ENCODE measurements around the gene PTCD1. TPM values are rescaled to one million over a fixed set of nuclear protein-coding genes. Genes with fewer than 3 reads are reported as not detected.
"Not testable (repeated sequence)": the region's sequence is repeated elsewhere in the genome, so short reads cannot be mapped to it uniquely, and the experiment has no call there.

Gene PTCD1
- total and polyA plus RNA-seq, 4 donors = 2.8 to 6.8 (median 3.9) TPM

GRCh38 chr7:99419323-99420021 is 19.1 kb downstream of the PTCD1 start:
- Histone ChIP-seq H3K27me3 (ENCODE audit: control insufficient read depth in 3 of 3, insufficient read depth in 3 of 3, low read length in 2 of 3) (no peaks in the 10 kb centered on the region), H3K27ac (ENCODE audit: low read depth in 1 of 2, low read length in 1 of 2) (no peak overlapping the region), H3K36me3 (ENCODE audit: control insufficient read depth in 4 of 4, insufficient read depth in 4 of 4, low read length in 4 of 4) (peaks cover 22 to 63% (median 39%) of the 10 kb centered on the region in 4 donors), H3K9me3 (ENCODE audit: control insufficient read depth in 4 of 4, insufficient read depth in 3 of 4, low read length in 3 of 4) (no peaks in the 10 kb centered on the region), H3K4me1 (ENCODE audit: control insufficient read depth in 5 of 5, insufficient read depth in 5 of 5, low read length in 5 of 5) (no peaks in the 10 kb centered on the region), H3K4me3 (no peak overlapping the region), H3K9ac (ENCODE audit: insufficient read depth in 1 of 2, low read length in 2 of 2) (no peak overlapping the region)
- ATAC-seq (ENCODE audit: insufficient read depth, low FRiP score) (no peak), DNase-seq (no peak)
- 93 to 94% methylated on average over 29 of the region's 29 CpGs for WGBS, 2 donors
- TF ChIP-seq, protein P1, sequence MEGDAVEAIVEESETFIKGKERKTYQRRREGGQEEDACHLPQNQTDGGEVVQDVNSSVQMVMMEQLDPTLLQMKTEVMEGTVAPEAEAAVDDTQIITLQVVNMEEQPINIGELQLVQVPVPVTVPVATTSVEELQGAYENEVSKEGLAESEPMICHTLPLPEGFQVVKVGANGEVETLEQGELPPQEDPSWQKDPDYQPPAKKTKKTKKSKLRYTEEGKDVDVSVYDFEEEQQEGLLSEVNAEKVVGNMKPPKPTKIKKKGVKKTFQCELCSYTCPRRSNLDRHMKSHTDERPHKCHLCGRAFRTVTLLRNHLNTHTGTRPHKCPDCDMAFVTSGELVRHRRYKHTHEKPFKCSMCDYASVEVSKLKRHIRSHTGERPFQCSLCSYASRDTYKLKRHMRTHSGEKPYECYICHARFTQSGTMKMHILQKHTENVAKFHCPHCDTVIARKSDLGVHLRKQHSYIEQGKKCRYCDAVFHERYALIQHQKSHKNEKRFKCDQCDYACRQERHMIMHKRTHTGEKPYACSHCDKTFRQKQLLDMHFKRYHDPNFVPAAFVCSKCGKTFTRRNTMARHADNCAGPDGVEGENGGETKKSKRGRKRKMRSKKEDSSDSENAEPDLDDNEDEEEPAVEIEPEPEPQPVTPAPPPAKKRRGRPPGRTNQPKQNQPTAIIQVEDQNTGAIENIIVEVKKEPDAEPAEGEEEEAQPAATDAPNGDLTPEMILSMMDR (IDR thresholded peaks at IDR 0.05; ENCODE audit: control extremely low read depth, extremely low read depth) = no peak

DNA sequence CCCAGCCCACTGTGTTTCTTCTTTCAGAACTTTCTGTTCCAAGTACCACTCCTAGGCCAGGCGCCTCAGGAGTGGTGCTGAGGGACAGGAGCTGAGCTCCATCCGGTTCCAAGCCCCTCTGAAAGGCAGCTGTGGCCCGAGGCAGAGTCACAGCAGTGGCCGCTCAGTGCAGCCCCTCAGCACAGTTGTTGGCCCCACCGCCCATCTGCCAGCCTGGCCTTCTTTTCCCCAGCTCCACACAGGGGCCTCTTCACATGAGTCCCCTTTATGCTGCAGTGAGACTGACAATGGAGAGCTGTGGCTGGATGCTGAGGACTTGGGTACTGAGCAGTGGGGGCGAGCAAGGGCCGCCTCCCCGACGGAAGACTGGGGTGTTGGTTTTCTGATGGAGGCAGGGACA is 20.3 kb downstream of the PTCD1 start:
- Histone ChIP-seq H3K4me1 (ENCODE audit: control insufficient read depth in 5 of 5, insufficient read depth in 5 of 5, low read length in 5 of 5) (no peaks in the 10 kb centered on the region), H3K27me3 (ENCODE audit: control insufficient read depth in 3 of 3, insufficient read depth in 3 of 3, low read length in 2 of 3) (no peaks in the 10 kb centered on the region), H3K9ac (ENCODE audit: insufficient read depth in 1 of 2, low read length in 2 of 2) (no peak overlapping the region), H3K36me3 (ENCODE audit: control insufficient read depth in 4 of 4, insufficient read depth in 4 of 4, low read length in 4 of 4) (peaks cover 29 to 56% (median 35%) of the 10 kb centered on the region in 4 donors), H3K4me3 (no peak overlapping the region), H3K27ac (ENCODE audit: low read depth in 1 of 2, low read length in 1 of 2) (no peak overlapping the region), H3K9me3 (ENCODE audit: control insufficient read depth in 4 of 4, insufficient read depth in 3 of 4, low read length in 3 of 4) (no peaks in the 10 kb centered on the region)
- 95 to 96% methylated on average over 9 of the region's 9 CpGs for WGBS, 2 donors
- no peak for ATAC-seq (ENCODE audit: insufficient read depth, low FRiP score)
- no peak for DNase-seq
- TF ChIP-seq, protein P1 (IDR thresholded peaks at IDR 0.05; ENCODE audit: control extremely low read depth, extremely low read depth) = no peak

- peaks cover 40 to 64% (median 42%) of the 10 kb centered on the region in 4 donors for H3K36me3 ChIP-seq (ENCODE audit: control insufficient read depth in 4 of 4, insufficient read depth in 4 of 4, low read length in 4 of 4)
- ATAC-seq (ENCODE audit: insufficient read depth, low FRiP score); H3K9me3 ChIP-seq (ENCODE audit: control insufficient read depth in 4 of 4, insufficient read depth in 3 of 4, low read length in 3 of 4); H3K27me3 ChIP-seq (ENCODE audit: control insufficient read depth in 3 of 3, insufficient read depth in 3 of 3, low read length in 2 of 3); H3K9ac ChIP-seq (ENCODE audit: insufficient read depth in 1 of 2, low read length in 2 of 2); H3K4me1 ChIP-seq (ENCODE audit: control insufficient read depth in 5 of 5, insufficient read depth in 5 of 5, low read length in 5 of 5); H3K27ac ChIP-seq (ENCODE audit: low read depth in 1 of 2, low read length in 1 of 2); H3K4me3 ChIP-seq: not testable (repeated sequence)
- peak; percentile 29 to 40 (median 39) for DNase-seq
- WGBS, 2 donors = 70 to 88% methylated on average over 17 of the region's 17 CpGs
Observed at GRCh38 chr7:99415513-99416127, 23.0 kb downstream of the PTCD1 start.

DNA sequence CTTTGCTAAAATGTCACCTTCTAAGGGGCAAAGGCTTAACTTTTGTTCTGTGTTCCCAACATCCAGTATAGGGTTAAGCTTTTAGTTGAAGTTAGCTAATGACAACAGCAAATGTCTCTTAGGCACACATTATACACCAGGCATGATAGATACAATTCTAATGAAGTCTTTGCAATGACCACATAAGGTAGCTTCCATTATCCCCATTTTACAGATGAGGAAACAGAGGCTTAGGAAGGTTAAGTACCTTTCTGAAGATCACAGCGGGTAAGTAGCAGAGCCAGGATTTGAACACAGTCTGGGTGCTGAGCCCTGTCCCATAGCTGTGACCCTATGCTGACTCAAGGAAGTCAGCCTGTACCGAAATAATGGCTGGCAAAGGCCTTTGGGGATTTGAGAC is 28.0 kb downstream of the PTCD1 start:
- 94 to 96% methylated on average over 2 of the region's 2 CpGs for WGBS, 2 donors
- peaks cover 0 to 23% (median 12%) of the 10 kb centered on the region in 5 donors for H3K4me1 ChIP-seq (ENCODE audit: control insufficient read depth in 5 of 5, insufficient read depth in 5 of 5, low read length in 5 of 5)
- ATAC-seq (ENCODE audit: insufficient read depth, low FRiP score) (no peak), DNase-seq (no peak)
- no peaks in the 10 kb centered on the region for H3K9me3 ChIP-seq (ENCODE audit: control insufficient read depth in 4 of 4, insufficient read depth in 3 of 4, low read length in 3 of 4)
- H3K27ac ChIP-seq (ENCODE audit: low read depth in 1 of 2, low read length in 1 of 2) = no peak overlapping the region
- H3K9ac ChIP-seq (ENCODE audit: insufficient read depth in 1 of 2, low read length in 2 of 2) = no peak overlapping the region
- TF ChIP-seq, protein P1 (IDR thresholded peaks at IDR 0.05; ENCODE audit: control extremely low read depth, extremely low read depth) = no peak
- no peaks in the 10 kb centered on the region for H3K27me3 ChIP-seq (ENCODE audit: control insufficient read depth in 3 of 3, insufficient read depth in 3 of 3, low read length in 2 of 3)
- peaks cover 14 to 31% (median 27%) of the 10 kb centered on the region in 4 donors for H3K36me3 ChIP-seq (ENCODE audit: control insufficient read depth in 4 of 4, insufficient read depth in 4 of 4, low read length in 4 of 4)
- no peak overlapping the region for H3K4me3 ChIP-seq

All from lung (tissue), 12 donors.